GM18511 (cell line): ENCODE results near the gene VPS8.

Source experiments
- ATAC-seq: cut with Tn5 transposase; IDR thresholded peaks from one replicate; pipeline ENCODE4 v1.9.1; 2021; ENCODE audit warnings: mild to moderate bottlenecking, moderate library complexity; ENCODE audit not compliant: unreplicated experiment

VPS8 gene

DNA sequence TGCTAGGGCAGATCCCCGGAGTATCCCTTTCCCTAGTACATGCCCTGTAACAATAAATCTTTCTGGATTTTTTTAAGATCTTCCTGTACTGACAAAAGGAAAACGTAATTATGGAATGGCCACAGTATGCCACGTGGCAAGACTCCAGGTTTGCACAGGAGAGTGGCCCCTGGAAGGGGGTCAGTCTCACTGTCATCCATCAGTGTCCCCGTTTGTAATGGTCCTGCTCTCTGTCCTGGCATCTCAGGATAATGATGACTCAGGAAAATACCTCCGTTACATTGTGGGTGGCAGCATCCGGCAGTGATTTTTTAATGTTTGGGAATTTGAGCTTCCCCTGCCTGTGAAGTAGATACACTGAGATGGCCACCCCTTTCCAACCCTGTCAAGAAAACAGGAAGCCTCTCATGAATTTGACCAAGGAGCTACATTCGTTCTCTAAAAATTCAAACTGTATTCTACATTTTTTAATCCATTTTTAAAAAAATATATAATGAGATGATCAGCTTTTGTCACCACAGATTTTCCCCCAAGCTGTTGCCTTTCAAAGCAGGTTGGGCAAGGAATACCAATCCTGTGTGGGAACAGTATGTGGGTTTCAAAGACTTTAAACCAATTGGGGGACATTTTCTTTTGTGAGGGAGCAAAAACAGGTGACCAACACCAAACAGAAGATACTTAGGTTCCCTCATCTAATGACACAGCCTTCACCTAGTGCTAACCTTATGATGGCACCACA, 230.5 kb downstream of the VPS8 start:
- ATAC-seq: no peak

DNA sequence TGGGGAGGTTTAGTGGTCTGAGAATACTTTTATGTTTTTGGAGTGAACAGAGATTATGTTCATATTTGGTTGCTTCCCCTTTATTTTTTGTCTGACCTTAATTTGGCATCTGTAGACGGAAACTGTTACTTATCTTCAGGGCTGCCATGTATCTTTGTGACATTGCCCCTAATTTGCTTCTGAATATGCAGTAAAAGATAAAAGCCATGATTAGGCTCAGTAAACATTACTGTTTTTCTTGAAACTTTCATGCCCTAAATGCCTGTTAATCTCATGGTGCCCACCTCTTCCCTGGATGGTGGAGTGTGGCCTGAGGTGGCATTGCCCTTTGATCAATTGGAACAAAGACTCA, 234.2 kb downstream of the VPS8 start:
- ATAC-seq: no peak

DNA sequence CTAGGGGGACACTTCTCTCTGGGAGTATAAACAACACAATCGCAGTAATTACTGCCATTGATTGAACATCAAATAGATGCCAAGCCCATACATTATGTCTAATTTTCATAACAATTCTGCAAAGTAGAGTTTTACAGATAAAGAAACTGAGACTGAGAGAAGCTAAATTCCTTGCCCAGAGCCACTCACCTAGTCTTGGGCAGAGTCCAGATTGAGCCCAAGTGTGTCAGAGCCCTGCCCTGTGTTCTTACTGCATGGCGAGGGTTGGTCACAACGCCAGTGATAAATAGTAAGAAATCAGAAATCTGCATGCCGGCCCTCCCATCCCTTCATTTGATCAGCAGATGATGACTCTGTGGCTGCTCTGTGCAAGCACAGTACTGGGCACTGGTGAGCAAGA, 234.6 kb downstream of the VPS8 start:
- no peak for ATAC-seq

DNA sequence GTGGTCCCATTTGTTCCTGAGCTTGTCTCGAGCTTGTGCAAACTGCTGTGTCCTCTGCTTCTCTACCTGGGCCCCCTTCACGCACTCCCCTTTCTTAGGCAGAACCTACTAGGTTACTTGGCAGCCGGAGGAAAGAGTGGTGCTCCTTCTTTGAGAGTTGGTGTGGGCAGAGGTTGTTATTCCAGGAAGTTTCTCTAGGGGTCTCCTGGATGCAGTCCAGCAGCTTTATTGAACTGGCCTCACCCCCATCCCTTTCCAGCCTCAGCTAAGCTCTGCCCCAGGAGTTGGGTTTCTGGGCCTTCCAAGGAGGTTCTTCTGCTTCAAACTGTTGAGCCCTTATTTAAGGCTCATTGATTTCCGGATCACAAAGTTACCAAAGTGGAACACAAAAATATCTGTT, 237.7 kb downstream of the VPS8 start:
- ATAC-seq: no peak

DNA sequence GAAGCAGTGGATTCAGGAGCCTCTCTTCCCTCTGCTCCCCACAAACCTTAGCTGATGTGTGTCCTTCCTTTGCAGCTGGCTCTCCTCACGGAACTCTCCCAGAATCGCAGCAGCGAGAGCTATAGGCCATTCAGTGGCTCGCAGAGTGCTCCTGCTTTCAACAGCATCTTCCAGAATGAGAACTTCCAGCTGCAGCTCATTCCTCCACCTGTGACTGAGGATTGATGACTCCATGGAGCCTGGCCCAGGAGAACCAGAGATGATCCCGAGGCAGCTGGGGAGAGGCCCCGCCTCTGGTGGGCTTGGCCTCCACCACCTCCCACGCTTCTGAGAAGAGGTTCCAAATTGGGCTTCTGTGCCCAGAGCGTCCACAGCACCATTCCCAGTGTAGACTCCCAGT, 239.8 kb downstream of the VPS8 start:
- ATAC-seq: no peak

DNA sequence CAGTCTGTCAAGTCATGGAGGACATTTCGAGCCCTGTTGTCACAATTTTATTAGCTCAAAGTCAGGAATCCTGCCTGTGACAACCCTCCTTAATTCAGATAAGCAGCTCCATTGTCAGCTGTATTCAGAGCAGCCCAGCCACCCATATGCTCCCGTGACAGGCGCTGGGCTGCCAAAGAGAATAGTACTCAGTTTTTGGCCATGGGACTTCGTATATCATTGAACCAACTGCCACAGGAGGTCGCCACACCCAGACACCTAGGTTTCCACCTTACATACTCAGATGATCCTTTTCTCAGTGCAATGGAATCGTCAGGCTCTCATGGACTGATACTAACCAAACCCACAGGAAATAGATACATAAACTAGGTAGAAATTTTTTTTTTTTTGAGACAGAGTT, 240.7 kb downstream of the VPS8 start:
- ATAC-seq: no peak

DNA sequence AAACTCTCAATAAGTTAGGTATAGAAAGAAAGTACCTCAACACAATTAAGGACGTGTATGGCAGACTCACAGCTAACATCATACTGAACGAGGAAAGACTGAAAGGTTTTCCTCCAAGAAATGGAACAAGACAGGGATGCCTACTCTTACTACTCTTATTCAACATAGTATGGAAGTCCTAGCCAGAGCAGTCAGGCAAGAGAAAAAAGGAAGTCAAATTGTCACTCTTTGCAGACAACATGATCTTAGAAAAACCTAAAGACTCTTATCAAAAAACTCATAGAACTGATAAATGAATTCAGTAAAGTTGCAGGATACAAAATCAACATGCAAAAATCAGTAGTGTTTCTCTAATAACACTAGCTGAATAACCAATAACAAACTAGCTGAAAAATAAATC, 244.9 kb downstream of the VPS8 start:
- no peak for ATAC-seq

DNA sequence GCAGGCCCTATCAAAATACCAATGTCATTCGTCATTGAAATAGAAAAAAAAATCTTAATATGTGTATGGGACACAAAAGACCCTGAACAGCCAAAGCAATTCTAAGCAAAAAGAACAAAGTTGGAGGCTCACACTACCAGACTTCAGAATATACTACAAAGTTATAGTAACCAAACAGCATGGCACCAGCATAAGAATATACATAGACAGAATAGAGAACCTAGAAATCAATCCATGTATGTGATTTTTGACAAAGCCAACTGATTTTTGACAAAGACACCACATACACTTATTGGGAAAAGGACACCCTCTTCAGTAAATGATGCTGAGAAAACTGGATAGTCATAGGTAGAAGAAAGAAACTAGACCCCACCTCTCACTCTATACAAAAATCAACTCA, 245.9 kb downstream of the VPS8 start:
- no peak for ATAC-seq

DNA sequence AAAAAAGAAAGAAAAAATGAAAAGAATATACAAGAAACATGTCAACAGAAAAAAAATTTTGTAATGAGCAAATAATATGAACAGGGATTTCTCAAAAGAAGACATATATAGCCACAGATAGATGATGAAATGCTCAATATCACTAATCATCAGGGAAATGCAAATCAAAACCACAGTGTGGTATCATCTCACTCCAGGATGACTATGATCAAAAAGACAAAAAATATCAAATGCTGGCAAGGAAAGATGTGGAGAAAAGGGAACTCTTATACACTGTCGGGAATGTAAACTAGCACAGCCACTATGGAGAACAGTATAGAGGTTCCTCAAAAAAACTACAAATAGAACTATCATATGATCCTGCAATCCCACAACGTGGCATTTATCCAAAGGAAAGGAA, 246.8 kb downstream of the VPS8 start:
- ATAC-seq: no peak

DNA sequence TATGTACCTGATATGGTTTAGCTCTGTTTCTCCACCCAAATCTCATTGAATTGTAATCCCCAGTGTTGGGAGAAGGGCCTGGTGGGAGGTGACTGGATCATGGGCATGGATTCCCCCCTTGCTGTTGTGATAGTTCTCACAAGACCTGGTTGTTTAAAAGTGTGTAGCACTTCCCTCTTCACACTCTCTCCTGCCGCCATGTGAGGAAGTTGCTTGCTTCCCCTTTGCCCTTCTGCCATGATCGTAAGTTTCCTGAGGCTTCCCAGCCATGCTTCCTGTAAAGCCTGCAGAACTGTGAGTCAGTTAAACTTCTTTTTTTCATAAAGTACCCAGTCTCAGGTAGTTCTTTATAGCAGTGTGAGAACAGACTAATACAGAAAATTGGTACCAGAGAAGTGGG, 247.8 kb downstream of the VPS8 start:
- ATAC-seq: no peak

DNA sequence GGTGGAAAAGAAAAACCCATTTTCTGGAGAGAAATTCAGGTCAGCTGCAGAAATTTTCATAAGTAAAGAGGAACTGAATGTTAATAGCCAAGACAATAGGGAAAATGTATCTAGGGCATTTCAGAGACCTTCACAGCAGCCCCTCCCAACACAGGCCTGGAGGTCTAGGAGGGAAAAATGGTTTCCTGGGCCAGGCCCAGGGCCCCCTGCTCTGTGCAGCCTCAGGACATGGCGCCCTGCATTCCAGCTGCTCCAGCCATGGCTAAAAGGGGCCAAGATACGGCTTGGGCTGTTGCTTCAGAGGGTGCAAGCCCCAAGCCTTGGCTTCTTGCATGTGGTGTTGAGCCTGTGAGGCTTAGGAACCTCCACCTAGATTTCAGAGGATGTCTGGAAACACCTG, 248.7 kb downstream of the VPS8 start:
- ATAC-seq: no peak

DNA sequence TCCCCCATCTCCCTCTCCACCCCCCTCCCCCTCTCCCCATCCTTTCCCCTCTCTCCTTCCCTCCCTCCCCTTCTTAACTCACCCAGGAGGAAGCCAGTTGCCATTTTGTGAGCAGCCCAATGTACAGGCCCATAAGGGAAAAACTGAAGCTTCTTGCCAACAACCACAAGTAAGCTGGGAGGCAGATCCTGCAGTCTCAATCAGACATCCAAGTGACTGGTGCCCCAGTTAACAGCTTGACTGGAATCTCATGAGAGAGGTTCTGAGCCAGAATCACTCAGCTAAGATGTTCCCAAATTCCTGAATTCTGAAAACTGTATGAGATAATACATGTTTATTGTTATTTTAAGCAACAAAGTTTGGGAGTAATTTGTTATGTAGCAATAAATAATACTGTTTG, 250.2 kb downstream of the VPS8 start:
- ATAC-seq: no peak

DNA sequence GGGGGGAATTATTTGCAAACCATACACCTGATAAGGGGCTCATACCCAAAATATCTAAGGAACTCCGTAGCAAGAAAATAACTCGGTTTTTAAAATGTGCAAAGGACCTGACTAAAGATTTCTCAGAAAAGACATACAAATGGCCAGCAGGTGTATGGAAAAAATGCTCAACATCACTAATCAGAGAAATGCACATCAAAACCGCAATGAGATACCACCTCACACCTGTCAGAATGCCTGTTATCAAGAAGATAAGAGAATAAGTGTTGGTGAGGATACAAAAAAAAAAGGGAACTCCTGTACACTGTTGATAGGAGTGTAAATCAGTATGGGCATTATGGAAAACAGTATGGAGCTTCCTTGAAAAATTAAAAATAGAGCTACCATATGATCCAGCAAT, 251.5 kb downstream of the VPS8 start:
- ATAC-seq: peak; percentile 58

DNA sequence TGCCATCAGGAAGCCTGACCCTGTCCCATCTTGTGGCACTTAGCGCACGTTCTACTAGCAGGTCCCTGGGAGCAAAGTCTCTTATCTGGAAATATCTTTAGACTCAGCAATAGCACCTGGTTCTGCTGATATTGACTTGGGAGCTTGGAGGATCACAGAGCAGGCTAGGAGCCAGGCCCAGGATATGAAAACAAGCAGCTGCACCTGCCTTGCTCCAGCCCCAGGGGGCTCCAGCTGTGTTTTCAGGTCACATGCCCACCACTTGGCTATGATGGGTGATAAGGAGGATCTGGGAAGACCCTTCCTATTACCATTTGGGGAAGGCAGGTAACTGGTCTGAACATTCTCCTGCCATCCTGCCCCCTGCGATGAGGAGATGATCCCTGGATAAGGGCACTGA, 253.1 kb downstream of the VPS8 start:
- no peak for ATAC-seq

DNA sequence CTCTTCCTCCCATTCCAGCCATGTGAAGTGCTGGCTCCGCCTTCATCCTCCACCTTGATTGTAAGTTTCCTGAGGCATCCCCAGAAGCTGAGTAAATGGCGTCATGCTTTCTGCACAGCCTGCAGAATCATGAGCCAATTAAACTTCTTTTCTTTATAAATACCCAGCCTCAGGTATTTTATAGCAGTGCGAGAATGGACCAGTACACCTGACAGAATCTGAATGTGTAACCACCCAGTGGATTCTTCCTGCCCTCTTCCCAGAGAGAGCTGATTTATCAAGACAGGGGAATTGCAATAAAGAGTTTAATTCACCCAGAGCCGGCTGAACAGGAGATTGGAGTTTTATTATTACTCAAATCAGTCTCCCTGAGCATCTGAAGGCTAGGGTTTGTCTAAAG, 254.3 kb downstream of the VPS8 start:
- ATAC-seq: no peak

DNA sequence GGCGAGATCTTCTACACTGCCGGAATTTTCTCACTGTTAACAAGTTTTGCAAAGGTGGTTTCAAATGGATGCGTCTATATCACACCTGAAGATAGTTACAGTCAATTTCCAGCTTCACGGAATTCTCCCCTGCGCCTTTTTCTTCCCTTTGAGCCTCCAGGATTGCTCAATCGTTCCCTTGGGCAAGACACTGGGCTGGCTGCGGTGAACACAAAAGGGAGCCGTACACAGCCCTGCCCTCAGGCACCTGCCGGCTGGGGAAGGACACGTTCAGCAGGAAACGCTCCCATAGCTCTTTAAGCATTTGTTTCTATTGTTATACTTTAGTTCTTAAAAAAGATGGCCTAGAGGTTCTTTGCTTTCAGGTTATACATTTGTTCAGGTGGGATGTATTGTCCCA, 255.2 kb downstream of the VPS8 start:
- no peak for ATAC-seq

DNA sequence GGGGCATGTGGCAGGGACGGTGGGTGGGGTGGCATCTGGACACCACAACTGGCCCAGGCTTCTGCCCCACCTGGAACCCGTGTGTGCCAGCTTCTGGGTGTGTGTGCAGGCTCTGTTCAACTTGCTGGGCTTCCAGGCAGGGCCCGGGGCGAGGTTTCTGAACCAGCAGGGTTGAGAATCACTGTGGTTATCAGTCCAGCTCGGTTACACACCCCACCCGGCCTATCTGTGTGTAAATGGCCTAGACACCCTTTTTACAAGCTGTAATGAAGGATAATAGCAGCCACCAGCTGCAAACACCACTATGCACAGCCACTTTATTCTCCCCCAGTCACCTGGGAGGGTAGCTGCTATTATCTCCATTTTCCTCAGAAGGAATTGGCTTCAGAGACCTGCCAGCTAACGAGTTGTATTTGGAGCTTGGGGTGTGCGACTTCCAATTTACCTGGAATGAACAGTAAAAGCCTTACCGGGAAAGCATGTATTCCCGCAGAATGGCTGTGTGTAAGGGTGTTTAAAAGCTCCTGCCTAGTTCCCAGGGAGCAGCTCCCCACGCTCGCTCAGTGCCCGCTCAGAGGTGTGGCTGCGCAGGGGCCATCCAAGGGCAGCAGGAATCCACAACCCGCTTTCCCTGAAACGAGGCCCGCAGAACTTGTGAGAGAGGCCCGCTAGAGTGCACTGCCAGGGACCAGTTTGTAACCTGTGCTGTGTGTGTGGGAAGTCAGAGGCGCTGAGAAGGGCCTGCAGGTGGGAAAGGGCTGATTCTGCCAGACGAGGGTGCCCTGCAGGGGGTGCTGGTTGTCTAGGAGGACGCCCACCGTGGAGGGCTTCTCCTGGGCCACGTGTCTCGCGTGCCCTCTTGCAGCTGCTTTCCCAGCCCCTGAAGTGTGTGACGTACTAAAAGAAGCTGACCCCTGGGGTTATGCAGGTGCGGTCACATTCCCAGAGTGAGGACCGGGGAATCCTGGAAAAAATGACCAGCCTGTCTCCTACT, 257.4 kb downstream of the VPS8 start:
- ATAC-seq: no peak

DNA sequence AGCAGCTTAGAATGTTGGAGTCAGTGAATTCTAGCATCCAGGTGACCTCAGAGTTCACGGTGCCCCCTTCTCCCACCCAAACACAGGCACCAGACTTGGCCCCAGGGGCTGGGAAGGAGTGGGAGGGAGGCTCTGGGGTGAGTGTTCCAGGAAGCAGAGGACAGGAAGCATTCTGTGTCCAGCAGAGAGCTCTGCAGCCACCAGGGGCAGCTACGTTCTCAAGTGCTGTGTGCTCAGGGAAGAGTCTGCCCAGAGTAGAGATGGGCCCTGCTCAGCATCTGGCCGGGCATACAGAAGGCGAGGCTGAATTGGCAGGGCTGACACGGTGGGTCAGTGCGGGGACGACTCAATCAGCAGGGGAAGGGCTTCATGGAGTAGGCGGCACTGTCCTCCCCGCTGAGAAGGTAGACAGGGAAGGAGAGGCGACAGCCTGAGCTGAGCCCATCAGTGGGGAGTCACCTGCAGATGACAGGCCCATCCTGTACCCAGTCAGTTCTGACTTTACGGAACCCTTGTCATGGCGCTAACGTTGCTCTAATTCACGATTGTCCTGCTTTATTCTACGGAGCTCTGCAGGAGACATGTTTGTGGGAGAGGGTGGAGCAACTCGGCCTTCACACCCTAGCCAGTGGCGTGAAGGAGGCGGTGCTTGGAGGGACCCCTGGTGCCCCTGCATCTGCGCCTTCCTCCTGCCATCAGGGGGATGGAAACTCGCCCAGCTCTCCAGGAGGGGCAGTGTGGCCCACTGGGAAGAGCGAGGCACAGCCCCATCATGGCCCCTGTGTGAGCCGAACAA, 258.7 kb downstream of the VPS8 start:
- no peak for ATAC-seq

DNA sequence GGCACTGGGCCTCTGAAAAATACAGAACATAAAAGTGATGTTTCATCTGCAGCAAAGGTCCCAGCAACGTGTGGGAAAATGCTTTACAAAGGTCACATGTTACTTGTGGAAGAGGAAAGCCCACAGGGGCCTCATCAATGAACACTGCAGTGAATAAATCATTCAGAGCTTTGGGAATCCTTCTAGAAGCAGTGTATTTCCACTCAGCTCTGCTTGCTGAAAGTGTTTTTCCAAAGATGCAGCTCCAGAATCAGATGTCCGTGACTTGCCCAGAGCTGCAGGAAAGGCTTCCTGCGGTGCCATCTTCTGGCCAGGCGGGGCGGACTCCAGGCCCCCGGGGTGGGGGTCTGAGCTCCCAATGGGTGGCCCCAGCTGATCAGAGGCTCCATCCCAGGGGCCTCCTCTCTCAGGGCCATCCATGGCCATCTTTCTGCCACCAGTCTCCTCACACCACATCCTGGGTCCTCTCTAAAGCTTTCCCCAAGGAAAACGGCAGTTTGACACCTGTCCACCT, 259.4 kb downstream of the VPS8 start:
- ATAC-seq: no peak

DNA sequence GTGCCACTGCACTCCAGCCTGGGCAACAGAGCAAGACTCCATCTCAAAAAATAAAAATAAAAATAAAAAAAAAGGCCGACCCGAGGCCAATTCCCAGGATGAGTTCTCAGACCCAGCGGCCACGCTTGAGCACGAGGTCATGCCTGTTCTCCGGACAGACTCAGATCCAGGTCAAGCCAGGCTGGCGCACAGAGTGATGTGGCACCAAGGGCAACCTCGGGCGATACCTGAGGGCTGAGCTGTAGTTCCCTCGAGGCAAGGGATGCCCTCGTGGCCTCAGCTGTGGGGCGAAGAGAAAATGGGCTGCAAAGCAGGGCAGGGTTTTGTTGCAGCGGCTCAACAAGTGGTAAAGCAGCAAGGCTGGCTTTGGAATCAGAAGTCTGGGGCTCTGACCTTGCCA, 263.6 kb downstream of the VPS8 start:
- no peak for ATAC-seq

DNA sequence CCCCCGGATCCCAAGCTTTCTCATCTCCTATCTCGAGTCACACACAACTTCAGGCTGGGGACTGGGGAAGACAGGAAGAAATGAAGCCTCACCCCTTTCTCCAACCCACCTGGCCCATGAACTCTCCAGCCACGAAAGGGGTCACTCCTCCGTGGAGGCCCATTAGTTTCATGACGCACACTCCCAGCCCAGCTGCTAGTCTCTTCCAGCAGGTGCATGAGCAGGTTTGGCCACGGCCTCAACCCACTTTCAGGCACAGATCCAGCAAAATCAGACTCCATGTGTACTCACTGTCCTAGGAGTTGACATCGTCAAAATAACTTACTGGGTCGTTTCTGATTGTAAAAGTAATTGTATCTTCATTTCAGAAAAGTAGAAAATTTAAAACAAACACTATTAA, 264.3 kb downstream of the VPS8 start:
- ATAC-seq: no peak
